WI38 (cell line): Measurements from ENCODE around the gene SHISA6.

Experiments
- H3K4me3 ChIP-seq: 2 replicates; pipeline ENCODE4 v1.5.1; 2011; ENCODE audit warnings: low read depth, mild to moderate bottlenecking, control low read depth, low read length
- CTCF ChIP-seq: IDR thresholded peaks from 2 replicates; pipeline ENCODE4 v1.5.1; 2012; ENCODE audit warnings: low read depth, mild to moderate bottlenecking, control low read depth, low read length

SHISA6 gene

GRCh38 chr17:11499881-11500280 lies 258.9 kb downstream of the SHISA6 start:
- H3K4me3 ChIP-seq = no peak overlapping the region
- TF ChIP-seq CTCF = no peak

DNA sequence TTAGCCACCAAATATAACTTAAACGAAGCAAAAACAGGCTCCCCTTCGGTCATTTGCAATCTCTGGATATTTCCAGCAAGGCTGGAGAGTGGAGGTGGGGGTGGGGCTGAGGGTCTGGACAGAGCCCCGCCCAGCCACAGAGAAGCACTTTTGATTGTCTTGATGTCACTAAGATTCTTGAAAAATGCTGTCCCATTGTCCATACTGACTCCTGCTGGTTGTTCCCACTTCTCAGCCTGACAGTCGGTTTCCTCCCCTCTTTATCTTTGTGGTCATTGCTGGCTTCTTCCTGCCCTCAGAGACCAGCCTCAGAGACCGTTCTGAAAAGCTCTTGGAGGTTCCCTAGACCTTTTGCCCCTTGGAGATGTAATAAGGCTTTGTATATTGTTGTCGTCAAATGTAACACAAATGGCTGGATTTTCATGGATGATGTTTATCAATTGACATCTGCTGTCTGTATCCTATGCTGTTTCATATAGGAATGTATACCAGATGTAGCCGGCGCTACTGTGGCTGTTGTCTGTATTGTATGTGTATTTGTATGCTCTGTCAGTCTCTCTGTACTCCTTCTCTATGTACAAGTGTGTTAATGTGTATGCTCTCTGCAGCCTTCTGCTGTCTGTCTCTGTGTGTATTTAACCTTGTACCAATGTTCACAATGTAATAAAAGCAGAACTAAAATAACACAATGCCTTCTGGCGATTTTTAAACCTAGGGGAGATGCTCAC lies 262.5 kb downstream of the SHISA6 start:
- no peak overlapping the region for H3K4me3 ChIP-seq
- TF ChIP-seq CTCF = no peak

- H3K4me3 ChIP-seq = no peak overlapping the region
- TF ChIP-seq CTCF = no peak
Measured at GRCh38 chr17:11506635-11507034, 265.6 kb downstream of the SHISA6 start.

- TF ChIP-seq CTCF = no peak
- H3K4me3 ChIP-seq = no peak overlapping the region
Measured at GRCh38 chr17:11511696-11512095, 270.7 kb downstream of the SHISA6 start.

- TF ChIP-seq CTCF = no peak
- no peak overlapping the region for H3K4me3 ChIP-seq
Measured at GRCh38 chr17:11514565-11514964, 273.6 kb downstream of the SHISA6 start.

GRCh38 chr17:11514981-11515680 lies 274.1 kb downstream of the SHISA6 start:
- no peak for TF ChIP-seq CTCF
- no peak overlapping the region for H3K4me3 ChIP-seq

DNA sequence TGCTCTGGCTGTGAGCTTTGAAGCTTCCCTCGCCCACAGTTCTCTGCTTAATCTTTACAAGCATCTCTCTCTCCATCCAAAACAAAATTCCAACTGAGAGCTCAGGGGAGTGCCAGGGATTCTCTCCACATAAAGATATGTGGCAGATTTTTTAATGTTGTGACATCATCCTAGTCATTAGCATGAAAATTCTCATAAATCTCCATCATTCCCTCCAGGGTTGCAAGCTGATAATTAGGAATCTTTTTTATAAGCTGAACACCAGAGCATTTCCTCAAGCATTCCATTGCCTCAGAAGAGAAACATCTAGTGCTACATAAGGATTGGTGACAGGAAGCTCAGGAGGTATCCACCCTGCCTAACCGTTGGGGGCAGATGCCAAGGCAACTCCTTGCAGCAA lies 274.9 kb downstream of the SHISA6 start:
- TF ChIP-seq CTCF = no peak

More for the DNA sequence above, 274.9 kb downstream of the SHISA6 start:
- H3K4me3 ChIP-seq = no peak overlapping the region
